ENCODE results near the gene ABCB11. TPM values are rescaled to one million over a fixed set of nuclear protein-coding genes. Genes with fewer than 3 reads are reported as not detected.

The ABCB11 gene
- total and polyA plus RNA-seq, 7 donors, result under 0.01 to 0.93 (median 0.55) TPM; not detected in 2

GRCh38 chr2:168912466-168912865, 118.7 kb downstream of the ABCB11 start:
- Histone ChIP-seq H3K27ac (no peak overlapping the region), H3K9me3 (no peaks in the 10 kb centered on the region), H3K36me3 (no peaks in the 10 kb centered on the region), H3K4me3 (peak overlapping the region in 3 of 4 donors; percentile 0 to 25 (median 8)), H3K4me1 (no peaks in the 10 kb centered on the region), H3K27me3 (no peaks in the 10 kb centered on the region)
- TF ChIP-seq CTCF (IDR thresholded peaks at IDR 0.05) (no peak), POLR2AphosphoS5 (IDR thresholded peaks at IDR 0.05) (no peak), EP300 (IDR thresholded peaks at IDR 0.05) (no peak), POLR2A (IDR thresholded peaks at IDR 0.05) (no peak)
- DNase-seq, result no peak
- intact Hi-C loops (cut with DNase I), result no loop called here
- 46 to 61% methylated on average over 6 of the region's 6 CpGs for WGBS, 2 donors

GRCh38 chr2:168910330-168910729, 120.8 kb downstream of the ABCB11 start:
- intact Hi-C loops (cut with DNase I), result no loop called here
- WGBS, 2 donors, result 85% methylated on average over 5 of the region's 5 CpGs
- TF ChIP-seq CTCF (IDR thresholded peaks at IDR 0.05) (no peak), POLR2A (IDR thresholded peaks at IDR 0.05) (no peak), EP300 (IDR thresholded peaks at IDR 0.05) (no peak), POLR2AphosphoS5 (IDR thresholded peaks at IDR 0.05) (no peak)
- H3K27me3 ChIP-seq, result no peaks in the 10 kb centered on the region
- H3K36me3 ChIP-seq, result no peaks in the 10 kb centered on the region
- H3K4me3 ChIP-seq, result no peak overlapping the region
- H3K4me1 ChIP-seq, result no peaks in the 10 kb centered on the region
- H3K27ac ChIP-seq, result no peak overlapping the region
- H3K9me3 ChIP-seq, result no peaks in the 10 kb centered on the region
- no peak for DNase-seq

GRCh38 chr2:168907940-168908662, 123.0 kb downstream of the ABCB11 start:
- Histone ChIP-seq H3K36me3 (no peaks in the 10 kb centered on the region), H3K27me3 (no peaks in the 10 kb centered on the region), H3K9me3 (no peaks in the 10 kb centered on the region), H3K4me1 (no peaks in the 10 kb centered on the region), H3K4me3 (no peak overlapping the region), H3K27ac (no peak overlapping the region)
- TF ChIP-seq EP300 (IDR thresholded peaks at IDR 0.05) (no peak), POLR2A (IDR thresholded peaks at IDR 0.05) (no peak), POLR2AphosphoS5 (IDR thresholded peaks at IDR 0.05) (no peak), CTCF (IDR thresholded peaks at IDR 0.05) (no peak)
- DNase-seq, result no peak
- WGBS, 2 donors, result 93 to 97% methylated on average over 8 of the region's 8 CpGs
- intact Hi-C loops (cut with DNase I), result no loop called here

- 94 to 97% methylated on average over 3 of the region's 3 CpGs for WGBS, 2 donors
- no peaks in the 10 kb centered on the region for H3K4me1 ChIP-seq
- no peaks in the 10 kb centered on the region for H3K9me3 ChIP-seq
- TF ChIP-seq POLR2AphosphoS5 (IDR thresholded peaks at IDR 0.05), result no peak
- no peak for TF ChIP-seq EP300 (IDR thresholded peaks at IDR 0.05)
- TF ChIP-seq CTCF (IDR thresholded peaks at IDR 0.05), result no peak
- no peak for TF ChIP-seq POLR2A (IDR thresholded peaks at IDR 0.05)
- H3K36me3 ChIP-seq, result no peaks in the 10 kb centered on the region
- H3K27me3 ChIP-seq, result no peaks in the 10 kb centered on the region
- H3K4me3 ChIP-seq, result no peak overlapping the region
- intact Hi-C loops (cut with DNase I), result no loop called here
- DNase-seq, result no peak
- no peak overlapping the region for H3K27ac ChIP-seq
Measured at GRCh38 chr2:168904358-168904757, 126.8 kb downstream of the ABCB11 start.

- WGBS, 2 donors, result 93 to 96% methylated on average over 2 of the region's 2 CpGs
- no peaks in the 10 kb centered on the region for H3K4me1 ChIP-seq
- no peaks in the 10 kb centered on the region for H3K27me3 ChIP-seq
- H3K9me3 ChIP-seq, result no peaks in the 10 kb centered on the region
- H3K27ac ChIP-seq, result no peak overlapping the region
- H3K36me3 ChIP-seq, result no peaks in the 10 kb centered on the region
- no peak for DNase-seq
- no peak overlapping the region for H3K4me3 ChIP-seq
- intact Hi-C loops (cut with DNase I), result no loop called here
- TF ChIP-seq EP300 (IDR thresholded peaks at IDR 0.05), result no peak
- no peak for TF ChIP-seq CTCF (IDR thresholded peaks at IDR 0.05)
- TF ChIP-seq POLR2AphosphoS5 (IDR thresholded peaks at IDR 0.05), result no peak
Measured at GRCh38 chr2:168903888-168904287, 127.2 kb downstream of the ABCB11 start.

All from sigmoid colon (tissue), 7 donors.